Fibroblast of skin of right quadriceps (primary cell): Measurements from ENCODE around the gene RPS25.
"Not testable (repeated sequence)": the region's sequence is repeated elsewhere in the genome, so short reads cannot be mapped to it uniquely, and the experiment has no call there.

Experiments
- DNase-seq: peaks from one replicate; pipeline ENCODE4 v3.0.0-alpha.2; 2013

The RPS25 gene

DNA sequence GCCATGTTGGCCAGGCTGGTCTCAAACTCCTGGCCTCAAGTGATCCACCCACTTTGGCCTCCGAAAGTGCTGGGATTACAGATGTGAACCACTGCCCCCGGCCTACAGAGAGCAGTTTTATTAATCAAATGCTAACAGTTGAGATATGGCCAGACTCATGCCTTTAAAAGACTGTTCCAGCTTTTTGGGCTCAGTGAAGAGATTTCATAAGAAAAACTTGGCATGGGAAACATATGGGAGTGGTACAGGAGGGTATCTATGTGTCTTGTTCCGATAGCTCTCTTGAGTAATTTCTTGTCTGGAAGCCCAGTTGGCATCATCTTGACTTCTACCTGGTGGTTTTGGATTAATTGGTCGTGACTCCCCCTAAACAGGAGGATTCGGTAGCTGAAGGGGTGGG is 20.7 kb upstream of the RPS25 start:
- no peak for DNase-seq

DNA sequence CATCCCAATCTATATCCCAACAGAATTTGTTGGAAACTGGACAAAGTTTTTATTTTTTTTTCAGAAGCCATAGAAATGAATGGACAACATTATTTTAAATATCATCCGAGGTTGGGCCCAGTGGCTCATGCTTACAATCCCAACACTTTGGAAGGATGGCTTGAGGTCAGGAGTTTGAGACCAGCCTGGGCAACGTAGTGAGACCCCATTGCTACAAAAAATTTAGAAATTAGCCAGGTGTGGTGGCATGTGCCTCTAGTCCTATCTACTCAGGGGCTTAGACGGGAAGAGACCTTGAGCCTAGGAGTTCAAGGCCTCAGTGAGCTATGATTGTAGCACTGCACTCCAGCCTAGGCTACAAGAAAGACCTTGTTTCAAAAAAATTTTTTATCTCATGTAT is 16.7 kb upstream of the RPS25 start:
- DNase-seq: no peak

DNA sequence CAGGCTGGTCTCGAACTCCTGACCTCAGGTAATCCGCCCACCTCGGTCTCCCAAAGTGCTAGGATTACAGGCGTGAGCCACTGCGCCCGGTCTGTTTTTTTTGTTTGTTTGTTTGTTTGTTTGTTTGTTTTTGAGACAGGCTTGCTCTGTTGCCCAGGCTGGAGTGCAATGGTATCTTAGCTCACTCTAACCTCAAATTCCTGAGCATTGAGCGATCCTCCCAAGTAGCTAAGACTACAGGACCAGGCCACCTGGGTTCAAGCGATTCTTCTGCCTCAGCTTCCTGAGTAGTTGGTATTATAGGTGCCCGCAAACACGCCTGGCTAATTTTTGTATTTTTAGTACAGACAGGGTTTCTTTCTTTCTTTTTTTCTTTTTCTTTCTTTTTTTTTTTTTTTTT is 15.3 kb upstream of the RPS25 start:
- not testable (repeated sequence) for DNase-seq

DNA sequence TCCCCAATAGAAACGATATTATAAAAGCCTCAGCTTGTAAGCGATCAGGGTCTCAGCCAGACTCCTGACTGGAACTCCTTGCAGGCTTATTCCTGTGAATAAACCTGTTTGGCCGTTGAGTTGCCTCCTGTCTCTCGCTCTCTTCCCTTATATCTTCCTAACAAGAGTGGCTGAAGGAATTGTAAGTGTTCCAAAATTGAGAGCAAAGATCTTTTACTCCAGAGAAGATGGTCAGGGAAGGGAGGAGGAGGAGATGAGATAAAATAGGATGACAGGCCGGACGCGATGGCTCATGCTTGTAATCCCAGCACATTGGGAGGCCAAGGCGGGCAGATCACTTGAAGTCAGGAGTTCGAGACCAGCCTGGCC is 13.8 kb upstream of the RPS25 start:
- no peak for DNase-seq

DNA sequence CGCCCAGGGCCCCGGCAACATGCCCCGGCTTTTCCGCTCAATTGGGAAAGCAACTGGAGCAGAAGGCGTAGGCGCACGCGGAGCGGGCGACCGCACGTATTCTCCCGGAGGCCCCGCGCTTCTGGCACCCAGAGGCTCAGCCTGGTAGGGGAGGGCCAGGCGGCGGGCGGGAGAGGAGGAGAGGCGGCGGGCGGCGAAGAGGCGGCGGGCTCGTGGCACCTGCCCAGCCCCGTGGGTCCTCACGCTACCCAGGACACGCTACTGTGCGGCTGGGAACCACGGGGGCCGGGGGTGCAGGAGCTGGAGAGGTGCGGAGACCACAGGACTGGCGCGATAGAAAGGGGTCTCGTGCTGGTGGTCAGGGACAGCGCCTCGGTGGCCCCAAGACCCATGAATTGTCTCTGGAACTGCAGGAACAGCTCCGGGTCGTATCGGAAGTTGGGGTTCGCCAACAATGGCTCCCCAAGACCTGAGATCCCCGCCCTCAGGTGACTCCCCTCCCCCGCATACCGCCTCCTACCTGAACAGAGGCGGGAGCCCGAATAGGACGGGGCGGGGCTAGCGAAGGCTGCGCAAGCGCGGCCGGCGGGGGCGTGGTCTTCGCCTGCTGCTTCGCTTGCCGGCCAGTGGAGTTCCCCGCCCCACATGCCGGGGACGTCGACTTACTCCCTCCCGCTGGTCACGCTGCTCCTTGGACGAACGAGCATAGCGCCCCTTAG is 12.3 kb upstream of the RPS25 start, which contains the start of gene SLC37A4:
SLC37A4 (minus strand) TSS at position 549 of the 719 bp plus-strand sequence.
- DNase-seq: peak; percentile 96

DNA sequence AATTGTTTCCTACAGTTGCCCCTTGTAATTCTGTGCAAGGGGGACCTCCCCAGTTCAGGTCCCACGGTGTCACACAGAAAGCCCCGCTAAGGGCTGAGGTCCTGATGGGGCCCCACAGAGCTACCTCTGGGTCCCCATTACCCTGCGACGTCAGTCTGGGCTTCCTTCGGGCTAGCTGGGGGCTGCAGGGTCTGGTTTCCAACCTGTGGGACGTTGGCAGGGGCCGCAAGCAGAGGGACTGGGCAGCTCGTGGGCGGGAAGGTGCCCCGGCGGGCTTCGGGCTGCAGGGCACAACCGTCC is 11.8 kb upstream of the RPS25 start:
- no peak for DNase-seq

DNA sequence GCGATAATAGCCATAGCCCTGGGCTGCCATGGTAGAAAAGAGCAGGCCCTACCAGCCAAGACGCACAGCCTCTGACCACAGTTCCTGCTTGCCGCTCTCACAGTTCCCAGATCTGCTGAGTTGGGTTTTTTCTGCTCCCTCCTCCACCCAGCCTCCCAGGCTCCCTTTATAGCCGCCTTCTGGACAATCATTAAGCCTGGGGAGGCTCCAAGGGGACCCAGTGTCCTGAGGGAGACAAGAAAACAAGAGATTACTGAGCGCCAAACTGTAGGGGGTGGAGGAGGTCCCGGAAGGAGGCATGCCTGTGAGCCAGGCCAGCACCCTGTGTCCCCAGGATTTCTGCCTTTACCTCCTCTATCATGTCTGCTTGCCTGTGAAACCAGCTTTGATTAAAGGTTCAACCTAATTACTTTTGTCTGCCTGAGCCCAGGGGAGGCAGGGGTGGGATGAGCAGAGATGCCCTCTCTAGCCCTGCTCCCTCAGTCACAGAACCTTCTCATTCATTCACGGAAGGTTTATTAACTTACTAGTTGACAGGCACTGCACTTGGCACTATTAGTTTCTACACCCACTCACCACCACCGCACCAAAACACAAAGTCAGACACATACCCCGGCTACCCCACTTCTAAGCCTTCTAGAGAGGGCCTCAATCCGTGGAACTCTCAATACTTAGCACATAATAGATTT is 11.3 kb upstream of the RPS25 start:
- DNase-seq: no peak

DNA sequence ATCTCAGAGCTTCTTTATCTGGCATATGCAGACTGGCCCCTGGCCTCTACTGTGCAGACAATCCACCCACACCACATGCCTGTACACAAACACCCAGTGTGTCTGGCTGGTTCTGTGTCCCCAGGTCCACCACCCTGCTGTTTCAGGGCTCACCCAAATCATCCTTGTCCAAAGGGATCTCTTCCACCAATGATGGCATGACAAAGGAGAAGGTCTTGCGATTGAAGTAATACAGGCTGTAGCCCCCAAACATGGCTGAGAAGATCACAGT is 10.9 kb upstream of the RPS25 start:
- no peak for DNase-seq

DNA sequence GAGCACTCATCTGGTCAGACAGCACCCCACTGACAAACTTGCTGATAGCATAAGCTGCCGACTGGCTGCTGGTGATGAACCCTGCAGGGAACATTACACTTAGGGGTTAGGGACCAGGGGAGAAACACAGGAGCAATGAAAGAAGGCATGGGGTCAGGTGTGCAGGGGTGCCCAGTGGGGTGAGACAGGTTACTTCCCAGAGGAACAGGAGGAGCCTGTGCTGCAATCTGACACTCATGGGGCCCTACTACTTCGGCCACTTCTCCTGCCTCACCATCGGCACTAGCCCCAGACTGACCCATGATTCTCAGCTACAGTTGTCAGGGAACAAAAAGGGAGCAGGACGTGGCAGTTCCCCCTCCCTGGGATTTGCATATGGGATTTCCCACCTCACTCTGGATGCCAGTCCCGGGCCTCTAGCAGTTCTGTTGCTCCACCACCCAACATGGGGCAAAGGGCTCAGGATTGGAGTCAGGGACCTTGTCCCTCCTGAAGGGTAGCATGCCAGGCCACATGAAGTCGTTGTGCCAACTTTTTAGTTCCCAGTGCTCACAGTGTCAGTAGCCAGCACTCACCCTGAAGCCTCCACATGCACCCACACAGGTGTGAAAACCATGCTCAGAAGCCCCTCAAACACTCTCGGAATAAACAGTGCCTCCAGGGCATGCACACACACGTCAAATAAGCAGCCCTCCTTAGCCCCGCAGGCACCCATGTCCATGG is 10.4 kb upstream of the RPS25 start:
- DNase-seq: no peak

DNA sequence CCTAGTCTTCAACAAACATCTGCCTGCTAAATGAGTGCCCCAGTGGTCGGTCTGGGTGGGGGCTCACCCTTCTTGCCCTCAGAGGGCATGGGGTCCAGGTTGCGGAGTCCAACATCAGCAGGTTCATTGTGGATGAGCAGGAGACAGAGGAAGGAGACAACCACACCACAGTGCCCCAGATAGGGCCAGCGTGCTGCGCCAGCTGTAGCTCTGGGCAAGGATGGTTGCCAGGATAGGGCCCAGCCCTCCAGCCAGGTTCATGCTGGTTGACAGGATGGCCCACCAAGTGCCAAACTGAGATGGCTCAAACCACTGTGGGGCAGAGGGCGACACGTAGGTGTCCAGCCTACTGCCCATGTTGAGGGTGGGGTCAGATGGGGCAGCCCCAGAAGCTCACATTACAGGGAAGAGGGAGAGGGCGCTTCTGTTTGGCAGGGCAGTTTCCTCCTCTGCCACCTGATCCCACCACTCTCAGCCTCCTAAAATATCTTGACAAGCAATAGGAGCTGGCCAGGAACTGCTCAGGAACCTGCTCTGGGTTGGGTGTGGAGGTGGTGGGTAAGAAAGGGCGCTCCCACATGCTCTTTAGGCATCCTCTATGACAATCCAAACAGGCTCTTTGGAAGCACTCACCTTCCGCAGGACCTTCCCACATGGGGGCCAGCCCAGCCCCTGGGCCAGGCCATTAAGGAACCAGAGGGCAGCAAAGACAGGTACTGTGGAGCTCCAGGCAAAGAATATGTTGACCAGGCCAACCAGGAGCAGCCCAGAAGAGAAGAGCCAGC is 9.6 kb upstream of the RPS25 start:
- DNase-seq: no peak

DNA sequence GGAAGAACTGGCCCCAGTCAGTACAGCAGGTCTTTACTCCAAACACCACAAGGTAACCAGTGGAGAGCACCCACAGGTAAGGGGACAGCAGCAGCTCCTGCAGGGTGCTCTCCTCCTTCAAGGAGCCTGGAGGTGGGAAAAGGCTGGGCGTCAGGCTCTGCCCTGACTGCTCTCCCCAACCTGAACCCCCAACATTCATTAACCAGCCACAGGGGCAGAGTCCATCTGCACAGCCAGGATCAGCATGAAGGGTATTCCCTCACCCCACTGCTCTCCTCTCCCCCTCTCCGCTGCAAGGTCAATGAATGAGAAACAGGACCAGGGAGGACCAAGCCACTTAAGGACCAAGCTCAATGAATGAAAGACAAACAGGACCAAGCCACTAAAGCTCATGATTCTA is 8.8 kb upstream of the RPS25 start:
- DNase-seq: no peak

DNA sequence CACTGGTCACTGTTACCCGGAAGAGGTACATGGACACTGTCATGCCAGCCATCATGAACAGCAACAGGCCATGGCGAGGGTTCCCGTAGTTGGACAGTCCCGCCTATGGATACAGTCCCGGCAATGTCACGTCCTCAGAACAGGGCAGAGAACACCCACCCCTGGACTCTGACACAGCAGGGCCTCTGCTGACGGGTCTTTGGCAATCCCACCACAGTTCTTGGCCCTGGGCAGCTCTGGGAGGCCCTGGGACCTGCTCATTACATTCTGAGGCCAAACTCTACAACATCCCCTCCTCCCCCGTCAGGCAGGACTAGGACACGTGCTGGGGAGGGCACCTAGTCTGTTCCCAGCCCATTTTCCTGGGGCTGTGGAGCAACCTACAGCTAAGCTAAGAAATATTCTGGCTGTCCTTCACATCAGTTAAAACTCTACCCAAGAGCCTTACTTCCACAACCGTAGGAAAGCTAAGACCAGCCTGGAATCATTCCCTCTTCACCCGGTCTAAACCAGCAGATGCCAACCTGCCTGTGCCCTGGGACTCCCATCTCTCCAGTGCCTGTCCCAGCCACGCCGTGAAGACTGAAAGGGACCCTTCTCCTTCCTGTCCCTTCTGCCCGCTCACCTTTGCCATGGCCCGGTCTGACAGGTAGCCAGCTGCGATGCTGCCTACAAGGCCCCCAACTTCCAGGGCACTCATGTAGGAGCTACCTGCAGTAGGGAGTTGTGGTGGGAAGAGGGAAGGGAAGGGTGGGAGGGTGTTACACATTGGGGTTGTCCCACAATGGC is 8.0 kb upstream of the RPS25 start:
- no peak for DNase-seq

DNA sequence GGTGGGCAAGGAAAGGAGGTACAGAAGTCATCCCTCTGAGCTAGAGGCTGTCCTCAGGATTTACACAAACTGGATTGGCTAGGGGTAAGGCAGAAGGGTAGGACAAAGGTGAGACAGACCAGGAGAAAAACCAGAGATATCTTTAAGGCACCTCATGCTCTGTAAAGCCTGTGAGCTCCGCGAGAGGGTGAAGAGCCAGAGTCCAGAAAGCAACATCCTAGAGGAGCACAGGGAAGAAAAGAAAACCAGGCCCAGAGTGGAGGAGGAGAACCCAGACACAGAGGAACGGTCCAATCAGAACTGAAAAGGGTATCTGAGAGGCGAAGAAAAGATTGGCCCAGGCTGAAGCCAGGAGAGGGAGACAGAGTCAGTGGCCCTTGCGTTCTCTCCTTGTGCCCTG is 7.4 kb upstream of the RPS25 start:
- DNase-seq: no peak

DNA sequence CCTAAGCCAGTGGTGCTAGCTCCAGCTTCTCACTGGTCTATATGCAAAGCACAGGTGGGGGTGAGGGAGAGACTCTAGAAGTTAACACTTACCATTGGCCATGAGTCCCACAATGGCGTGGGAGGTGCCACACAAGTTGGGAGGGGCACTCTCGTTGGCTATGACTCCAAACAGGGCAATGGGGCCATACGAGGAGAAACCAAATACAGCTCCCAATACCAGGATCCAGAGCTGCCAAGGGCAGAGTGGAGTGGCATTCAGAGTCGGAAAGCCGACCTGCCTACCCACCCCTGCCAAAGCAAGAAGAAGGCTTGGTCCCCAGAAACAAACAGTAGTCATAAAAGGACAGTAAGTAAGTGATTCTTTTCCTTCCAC is 6.9 kb upstream of the RPS25 start:
- no peak for DNase-seq

DNA sequence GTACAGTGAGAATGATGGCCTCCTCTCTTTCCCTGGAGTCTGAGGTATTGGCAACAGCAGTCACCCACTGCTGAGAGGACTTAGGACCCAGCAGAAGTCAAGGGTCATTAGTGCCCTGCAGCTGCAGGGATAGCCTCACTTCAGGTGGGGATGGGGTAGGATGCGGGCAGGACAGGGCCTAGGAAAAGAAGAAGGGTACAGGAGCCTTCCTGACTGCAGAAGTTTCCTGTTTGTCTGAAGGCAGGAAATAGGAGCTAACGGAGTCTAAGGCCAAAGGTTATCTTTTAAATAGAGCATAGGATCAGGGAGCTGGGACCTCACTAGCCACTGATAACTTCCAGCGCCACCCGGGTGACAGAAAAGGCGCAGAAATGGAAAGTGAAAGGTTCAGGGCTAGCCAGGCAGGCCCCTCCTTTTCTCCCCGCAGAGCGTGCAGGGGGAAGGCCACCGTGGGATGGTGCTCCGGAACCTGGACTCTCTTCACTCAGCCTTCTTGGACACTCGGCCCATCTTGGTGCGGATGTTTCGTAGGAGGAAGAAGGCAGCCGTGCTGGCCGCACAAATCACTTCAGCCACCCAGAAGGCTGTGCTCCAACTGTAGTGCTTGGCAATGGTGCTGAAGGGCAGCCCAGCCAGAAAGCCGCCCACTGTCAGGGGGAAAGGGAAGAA is 6.4 kb upstream of the RPS25 start:
- DNase-seq: no peak

DNA sequence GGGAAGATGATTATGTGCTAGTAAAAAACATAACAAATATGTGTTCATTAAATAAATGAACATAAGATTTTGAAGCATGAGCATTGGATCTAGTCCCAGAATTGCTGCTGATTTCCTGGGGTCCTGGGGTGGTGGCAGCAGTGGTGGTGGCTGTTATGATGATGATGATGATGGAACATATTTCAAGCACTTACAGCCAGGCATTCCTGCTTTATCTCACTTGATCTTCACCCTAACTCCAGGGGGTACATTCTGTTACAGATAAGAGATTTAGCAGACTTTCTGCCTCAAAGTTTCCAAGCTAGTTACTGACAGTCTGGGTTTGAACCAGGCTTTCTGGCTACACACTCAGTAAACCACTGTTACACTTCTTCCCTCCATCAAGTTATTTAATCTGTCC is 5.6 kb upstream of the RPS25 start:
- DNase-seq: peak; percentile 16

DNA sequence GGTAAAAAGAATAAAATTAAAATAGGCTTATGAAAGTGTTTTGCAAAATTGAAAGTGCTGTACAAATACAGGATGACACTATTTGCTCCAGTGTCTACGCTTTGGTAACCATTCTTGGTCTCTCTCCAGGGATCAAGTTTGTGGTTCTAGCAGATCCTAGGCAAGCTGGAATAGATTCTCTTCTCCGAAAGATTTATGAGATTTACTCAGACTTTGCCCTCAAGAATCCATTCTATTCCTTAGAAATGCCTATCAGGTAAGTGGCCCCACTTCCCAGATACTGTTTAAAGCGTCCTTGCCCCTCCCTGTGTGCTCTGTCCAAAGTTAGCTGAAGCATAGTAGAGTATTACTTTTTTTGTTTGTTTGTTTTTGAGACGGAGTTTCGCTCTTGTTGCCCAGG is 3.5 kb upstream of the RPS25 start:
- no peak for DNase-seq

DNA sequence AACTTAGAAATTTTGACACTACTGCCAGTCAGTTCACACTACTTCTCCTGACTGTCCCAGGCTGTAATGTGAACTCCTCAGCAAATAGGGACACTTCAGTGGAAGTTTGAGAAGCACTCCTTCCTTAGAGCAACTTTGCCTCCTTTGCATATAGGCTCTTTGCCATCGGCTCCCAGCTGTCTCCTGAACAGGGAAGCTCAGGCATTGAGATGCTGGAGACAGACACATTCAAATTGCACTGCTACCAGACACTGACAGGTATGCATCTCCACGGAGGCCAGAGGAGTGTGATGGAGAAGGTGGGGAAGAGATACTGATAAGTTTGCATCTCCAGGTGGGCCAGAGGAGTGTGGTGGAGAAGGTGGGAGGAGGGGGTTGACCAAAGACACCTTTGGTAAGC is 1.9 kb upstream of the RPS25 start:
- DNase-seq: no peak

DNA sequence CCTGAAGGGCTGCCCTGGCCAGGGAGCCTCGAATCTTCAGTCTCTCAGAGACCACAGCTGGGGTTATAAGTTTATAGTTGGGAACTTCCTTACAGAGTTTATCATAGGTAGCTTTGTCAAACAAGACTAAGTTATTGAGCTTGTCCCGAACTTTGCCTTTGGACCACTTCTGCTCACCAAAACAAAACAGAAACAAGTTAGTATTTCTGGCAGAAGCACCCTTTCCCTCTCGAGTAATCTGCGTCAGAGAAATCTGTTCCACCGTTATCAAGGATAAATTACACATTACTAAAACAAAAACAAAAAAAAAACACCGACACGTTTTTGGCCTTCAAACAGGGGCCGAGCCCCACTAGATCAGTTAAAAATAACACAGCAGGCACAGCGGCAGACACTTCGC is 766 bp downstream of the RPS25 start:
- DNase-seq: not testable (repeated sequence)

DNA sequence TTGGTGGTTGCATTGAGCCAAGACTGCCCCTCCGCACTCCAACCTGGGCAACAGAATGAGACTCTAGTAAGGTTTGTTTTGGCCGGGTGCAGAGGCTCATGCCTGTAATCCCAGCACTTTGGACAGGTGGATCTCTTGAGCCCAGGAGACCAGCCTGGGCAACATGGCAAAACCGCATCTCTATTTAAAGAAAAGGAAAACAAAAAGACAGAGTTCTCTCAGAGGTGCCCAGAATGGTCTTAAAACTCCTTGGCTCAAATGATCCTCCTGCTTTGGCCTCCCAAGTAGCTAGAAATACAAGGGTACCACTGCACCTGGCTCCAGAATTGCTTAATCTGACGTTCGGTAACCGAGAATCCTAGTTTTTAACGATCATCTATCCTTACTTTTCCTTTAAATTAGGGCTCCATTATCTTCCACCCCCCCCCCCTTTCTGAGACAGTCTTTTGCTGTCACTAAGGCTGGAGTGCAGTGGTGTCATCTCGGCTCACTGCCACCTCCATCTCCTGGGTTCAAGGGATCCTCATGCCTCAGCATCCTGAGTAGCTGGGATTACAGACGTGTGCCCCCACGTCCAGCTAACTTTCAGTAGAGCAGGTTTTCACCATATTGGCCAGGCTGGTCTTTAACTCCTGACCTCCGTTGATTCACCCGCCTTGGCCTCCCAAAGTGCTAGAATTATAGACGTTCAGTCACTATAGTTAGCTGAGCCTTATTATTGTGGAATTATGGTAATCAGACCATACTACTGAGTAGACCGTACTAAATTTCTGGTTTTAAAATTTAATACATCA is 1.7 kb downstream of the RPS25 start:
- DNase-seq: no peak

DNA sequence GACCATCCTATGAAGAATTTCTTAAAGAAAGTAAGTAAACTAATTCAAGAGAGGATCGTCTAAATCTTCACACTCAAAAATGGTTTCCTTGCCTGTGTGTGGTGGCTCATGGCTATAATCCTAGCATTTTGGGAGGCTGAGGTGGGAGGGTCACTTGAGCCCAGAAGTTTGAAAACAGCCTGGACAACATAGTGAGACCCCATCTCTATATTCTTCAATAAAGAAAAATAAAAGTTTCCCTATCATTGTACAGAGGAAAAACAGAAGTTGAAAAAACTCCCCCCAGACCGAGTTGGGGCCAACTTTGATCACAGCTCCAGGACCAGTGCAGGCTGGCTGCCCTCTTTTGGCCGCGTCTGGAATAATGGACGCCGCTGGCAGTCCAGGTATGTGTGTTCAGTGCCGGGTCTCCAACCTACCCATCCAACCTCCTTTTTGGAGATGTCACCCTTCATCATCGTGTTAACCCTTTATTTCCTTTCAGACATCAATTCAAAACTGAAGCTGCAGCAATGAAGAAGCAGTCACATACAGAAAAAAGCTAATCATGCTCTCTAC is 3.0 kb downstream of the RPS25 start:
- no peak for DNase-seq
